Panc1 (cell line): ENCODE measurements around the gene SUPT6H.

ENCODE experiments used
- POLR2AphosphoS5 ChIP-seq: IDR thresholded peaks from 2 replicates; pipeline ENCODE4 v1.6.1; 2012; ENCODE audit warnings: mild to moderate bottlenecking, low read depth, low read length, moderate library complexity
- SIN3A ChIP-seq: IDR thresholded peaks from 2 replicates; pipeline ENCODE4 v1.6.1; 2012; ENCODE audit warnings: low read depth, mild to moderate bottlenecking, low read length, moderate library complexity, borderline replicate concordance; ENCODE audit not compliant: insufficient read depth

- TF ChIP-seq POLR2AphosphoS5 = no peak
- TF ChIP-seq SIN3A = no peak
Measured at GRCh38 chr17:28620010-28620409, 42.0 kb upstream of the SUPT6H start.
